ENCODE results near the gene RETREG1.

GRCh38 chr5:16482891-16483290, 133.9 kb downstream of the RETREG1 start:
- TF ChIP-seq CTCF (IDR thresholded peaks at IDR 0.05) (no peak), POLR2A (IDR thresholded peaks at IDR 0.05) (no peak), EP300 (IDR thresholded peaks at IDR 0.05) (no peak)
